ENCODE measurements around the gene C1orf53.

Gene C1orf53

DNA sequence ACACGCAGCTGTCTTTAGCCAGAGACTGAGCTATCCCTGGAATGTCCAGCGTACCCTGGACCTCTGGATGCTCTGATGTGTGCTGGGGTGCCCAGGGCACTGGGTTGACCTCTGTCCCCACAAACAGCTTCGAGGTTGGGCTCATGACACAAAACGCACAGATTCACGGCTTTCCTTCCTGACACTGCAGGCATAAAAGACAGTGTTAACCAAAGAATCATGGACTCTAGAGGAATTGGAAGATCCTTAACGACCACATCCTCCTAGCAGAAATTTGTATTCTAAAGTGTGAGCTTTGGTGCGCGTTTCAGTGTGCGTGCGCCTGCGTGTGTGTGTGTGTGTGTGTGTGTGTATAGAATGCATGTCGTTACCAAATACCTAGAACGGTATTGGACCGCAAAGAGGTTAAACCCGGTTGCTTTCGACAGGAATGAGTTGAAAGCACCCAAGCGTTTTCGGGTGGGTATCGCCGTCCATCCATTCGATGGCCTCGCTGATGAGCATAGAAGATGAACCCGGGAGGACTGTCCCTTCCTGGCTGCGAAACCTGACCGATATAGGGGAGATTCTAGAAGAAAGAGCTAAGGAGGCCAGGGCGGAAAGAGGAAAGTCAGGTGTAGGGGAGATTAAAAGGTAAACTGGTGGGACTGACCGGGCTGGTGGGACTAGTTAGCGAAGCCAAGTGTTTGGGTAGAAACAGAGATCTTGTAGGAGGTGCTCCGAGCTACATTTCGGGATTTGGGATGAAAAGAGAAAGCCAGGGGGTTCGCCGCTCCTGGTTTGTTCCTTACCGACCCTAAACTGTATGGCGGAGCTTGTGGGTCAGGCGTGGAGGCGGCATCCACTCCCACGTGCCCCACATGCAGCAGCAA, 7.9 kb downstream of the C1orf53 start:
- H3K36me3 Mint-ChIP-seq (ENCODE audit: low read depth), result no peaks in the 10 kb centered on the region
- peak overlapping the region; percentile 29 for H3K4me3 Mint-ChIP-seq
- no peak overlapping the region for H3K27ac Mint-ChIP-seq
- H3K4me1 Mint-ChIP-seq, result peaks cover 28% of the 10 kb centered on the region
- DNase-seq, result no peak
- no peaks in the 10 kb centered on the region for H3K9me3 Mint-ChIP-seq
- TF ChIP-seq, protein P1, sequence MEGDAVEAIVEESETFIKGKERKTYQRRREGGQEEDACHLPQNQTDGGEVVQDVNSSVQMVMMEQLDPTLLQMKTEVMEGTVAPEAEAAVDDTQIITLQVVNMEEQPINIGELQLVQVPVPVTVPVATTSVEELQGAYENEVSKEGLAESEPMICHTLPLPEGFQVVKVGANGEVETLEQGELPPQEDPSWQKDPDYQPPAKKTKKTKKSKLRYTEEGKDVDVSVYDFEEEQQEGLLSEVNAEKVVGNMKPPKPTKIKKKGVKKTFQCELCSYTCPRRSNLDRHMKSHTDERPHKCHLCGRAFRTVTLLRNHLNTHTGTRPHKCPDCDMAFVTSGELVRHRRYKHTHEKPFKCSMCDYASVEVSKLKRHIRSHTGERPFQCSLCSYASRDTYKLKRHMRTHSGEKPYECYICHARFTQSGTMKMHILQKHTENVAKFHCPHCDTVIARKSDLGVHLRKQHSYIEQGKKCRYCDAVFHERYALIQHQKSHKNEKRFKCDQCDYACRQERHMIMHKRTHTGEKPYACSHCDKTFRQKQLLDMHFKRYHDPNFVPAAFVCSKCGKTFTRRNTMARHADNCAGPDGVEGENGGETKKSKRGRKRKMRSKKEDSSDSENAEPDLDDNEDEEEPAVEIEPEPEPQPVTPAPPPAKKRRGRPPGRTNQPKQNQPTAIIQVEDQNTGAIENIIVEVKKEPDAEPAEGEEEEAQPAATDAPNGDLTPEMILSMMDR (IDR thresholded peaks at IDR 0.05), result no peak
- H3K27me3 Mint-ChIP-seq (ENCODE audit: low read depth, poor library complexity), result peaks cover 100% of the 10 kb centered on the region

DNA sequence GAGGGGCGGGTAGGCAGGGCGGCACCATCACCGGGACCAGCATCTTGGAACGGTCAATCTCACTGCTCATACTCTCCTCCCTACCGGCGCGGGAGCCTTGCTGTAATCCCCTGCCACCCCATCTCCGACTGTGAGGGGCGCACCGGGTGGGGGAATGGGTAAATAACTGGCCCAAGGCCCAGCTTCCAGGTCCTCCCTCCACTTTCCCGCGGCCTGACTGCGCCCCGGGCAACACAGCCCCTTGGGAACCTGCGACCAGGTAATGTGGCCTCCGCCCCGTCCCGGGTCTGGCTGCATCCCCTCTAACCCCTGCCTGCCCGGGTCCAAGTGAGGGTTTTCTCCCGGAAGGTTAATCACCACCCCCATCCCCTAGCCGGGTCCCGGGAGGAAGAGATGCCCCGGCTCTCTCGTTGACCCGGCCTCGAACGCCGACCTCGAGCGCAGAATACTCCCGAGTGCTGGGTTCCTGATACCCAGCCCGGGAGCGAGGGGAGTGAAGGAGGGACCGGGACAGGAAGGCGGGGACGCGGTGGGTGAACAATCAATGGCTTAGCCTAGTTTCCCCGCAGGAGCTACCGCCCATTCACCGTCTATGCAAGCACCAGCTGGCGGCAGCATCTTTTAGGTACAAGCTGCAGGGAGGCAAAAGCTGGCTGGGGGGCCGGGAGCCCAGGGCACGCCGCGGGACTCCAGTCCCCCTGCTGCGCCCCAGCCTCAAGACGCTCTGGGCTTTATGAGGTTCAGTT, 8.9 kb downstream of the C1orf53 start:
- Mint-ChIP-seq H3K9me3 (no peaks in the 10 kb centered on the region), H3K4me3 (peak overlapping the region; percentile 50), H3K4me1 (peaks cover 37% of the 10 kb centered on the region), H3K36me3 (ENCODE audit: low read depth) (no peaks in the 10 kb centered on the region), H3K27ac (no peak overlapping the region), H3K27me3 (ENCODE audit: low read depth, poor library complexity) (peaks cover 100% of the 10 kb centered on the region)
- DNase-seq, result no peak
- TF ChIP-seq, protein P1 (IDR thresholded peaks at IDR 0.05), result no peak

DNA sequence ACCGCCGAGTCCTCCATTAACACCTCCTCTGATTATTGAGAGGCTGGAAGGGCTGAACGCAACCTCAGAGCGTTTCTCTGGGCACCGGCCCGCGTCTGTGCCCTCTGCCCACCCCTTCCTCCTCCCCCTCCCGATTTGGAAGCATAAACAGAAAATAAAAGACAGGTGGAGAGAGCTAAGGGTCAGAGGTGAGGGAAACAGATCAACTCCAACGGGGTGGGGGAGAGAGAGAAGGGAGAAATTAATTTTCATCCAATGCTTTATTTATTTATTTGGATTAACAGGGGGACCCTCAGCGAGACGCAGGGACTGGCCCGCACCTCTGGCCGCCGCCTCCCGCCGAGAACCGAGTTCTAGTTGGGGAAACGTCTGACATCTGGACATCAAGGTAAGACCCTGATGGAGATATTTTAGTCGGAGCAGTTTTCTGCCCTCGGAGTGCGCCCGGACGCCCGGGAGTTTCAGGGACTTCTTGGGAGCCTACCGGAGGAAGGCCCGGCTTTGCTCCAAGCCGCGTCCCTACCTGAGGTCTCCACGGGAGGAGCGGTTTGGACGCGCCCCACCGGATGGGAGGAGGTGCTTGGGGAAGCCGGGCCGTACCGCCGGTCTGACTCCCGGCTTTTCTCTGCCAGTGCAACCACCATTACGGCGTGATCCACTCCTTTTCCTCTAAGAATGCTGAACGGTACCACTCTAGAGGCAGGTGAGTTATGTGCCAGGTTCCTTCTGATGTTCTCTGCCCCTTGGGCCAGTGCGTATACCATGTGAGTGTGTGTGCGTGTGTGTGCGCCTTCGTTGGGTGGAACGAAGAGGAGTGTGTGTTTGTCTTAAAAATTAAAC, 9.6 kb downstream of the C1orf53 start:
- H3K9me3 Mint-ChIP-seq, result no peaks in the 10 kb centered on the region
- peaks cover 45% of the 10 kb centered on the region for H3K4me1 Mint-ChIP-seq
- DNase-seq, result peak; percentile 33

DNA sequence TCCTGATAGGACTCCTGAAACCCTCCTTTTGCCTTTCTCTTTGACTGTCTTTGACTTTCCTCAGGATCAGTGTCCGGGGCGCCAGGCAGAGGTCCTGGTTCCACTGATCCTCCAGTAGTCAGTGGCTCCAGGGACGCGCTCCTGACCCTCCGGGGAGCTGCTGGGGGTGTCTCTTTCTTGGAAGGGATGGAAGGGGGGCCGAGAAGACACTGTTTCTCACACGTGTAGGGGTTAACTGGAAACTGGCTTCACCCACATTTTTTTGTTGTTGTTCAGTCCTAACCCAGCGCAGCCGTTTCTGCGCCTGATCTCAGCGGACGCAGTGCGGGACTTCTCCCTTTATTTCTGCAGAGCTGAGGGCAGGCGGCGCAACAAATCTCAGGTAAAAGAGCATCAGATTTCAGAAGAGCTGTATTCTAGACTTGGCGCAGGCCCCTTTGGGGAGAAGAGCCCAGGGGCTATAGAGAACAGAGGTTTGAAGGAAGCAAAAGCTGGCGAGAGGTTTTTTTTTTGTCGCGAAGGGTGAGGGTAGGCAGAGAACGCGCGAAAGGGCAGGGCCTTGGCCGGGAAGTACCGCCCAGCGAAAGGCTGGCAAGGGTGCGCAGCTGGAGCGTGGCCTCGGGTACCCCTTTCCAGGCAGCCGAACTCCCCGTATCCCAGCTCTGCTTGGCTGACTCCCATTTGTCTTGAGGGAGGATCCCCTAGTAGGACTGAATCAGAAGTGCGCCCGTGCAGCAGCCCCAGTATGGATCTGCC, 10.5 kb downstream of the C1orf53 start:
- no peak overlapping the region for H3K27ac Mint-ChIP-seq

More for the DNA sequence above, 9.6 kb downstream of the C1orf53 start:
- TF ChIP-seq, protein P1 (IDR thresholded peaks at IDR 0.05), result no peak
- Mint-ChIP-seq H3K36me3 (ENCODE audit: low read depth) (no peaks in the 10 kb centered on the region), H3K27ac (no peak overlapping the region), H3K27me3 (ENCODE audit: low read depth, poor library complexity) (peaks cover 100% of the 10 kb centered on the region), H3K4me3 (peak overlapping the region; percentile 50)

More for the DNA sequence above, 10.5 kb downstream of the C1orf53 start:
- Mint-ChIP-seq H3K27me3 (ENCODE audit: low read depth, poor library complexity) (peaks cover 100% of the 10 kb centered on the region), H3K4me1 (peaks cover 54% of the 10 kb centered on the region), H3K36me3 (ENCODE audit: low read depth) (no peaks in the 10 kb centered on the region), H3K4me3 (peak overlapping the region; percentile 24), H3K9me3 (no peaks in the 10 kb centered on the region)
- TF ChIP-seq, protein P1 (IDR thresholded peaks at IDR 0.05), result no peak
- no peak for DNase-seq

Measured in nephron progenitor cell (in vitro differentiated cells).